GM23248 (cell line): ENCODE results near the gene GPATCH4. TPM values are rescaled to one million over a fixed set of nuclear protein-coding genes. Genes with fewer than 3 reads are reported as not detected.
"Not testable (repeated sequence)": the region's sequence is repeated elsewhere in the genome, so short reads cannot be mapped to it uniquely, and the experiment has no call there.

Source experiments
- DNase-seq: peaks from one replicate; pipeline ENCODE4 v3.0.0-alpha.2; 2015
- H2AFZ ChIP-seq: fragments of 200-600 bp; sonication (generic); 2 replicates; pipeline ENCODE4 v1.6.1; 2016; ENCODE audit warnings: antibody characterized with exemption
- H3F3A ChIP-seq: fragments of 200-600 bp; sonication (generic); 2 replicates; pipeline ENCODE4 v1.6.1; 2016; ENCODE audit warnings: mild to moderate bottlenecking, antibody characterized with exemption, mixed run types; ENCODE audit not compliant: insufficient read depth
- H3K27ac ChIP-seq: fragments of 200-600 bp; sonication (generic); 2 replicates; pipeline ENCODE4 v1.5.1; 2016; ENCODE audit warnings: mild to moderate bottlenecking
- H3K27me3 ChIP-seq: fragments of 200-600 bp; sonication (generic); replicated peaks from 2 replicates; pipeline ENCODE4 v1.6.1; 2016; ENCODE audit warnings: mild to moderate bottlenecking; ENCODE audit not compliant: insufficient read depth
- H3K36me3 ChIP-seq: fragments of 200-600 bp; sonication (generic); 2 replicates; pipeline ENCODE4 v1.6.1; 2016; ENCODE audit warnings: low read depth, mild to moderate bottlenecking
- H3K4me1 ChIP-seq: fragments of 200-600 bp; sonication (generic); 2 replicates; pipeline ENCODE4 v1.6.1; 2016; ENCODE audit warnings: mild to moderate bottlenecking; ENCODE audit not compliant: insufficient read depth
- H3K4me2 ChIP-seq: fragments of 200-600 bp; sonication (generic); one replicate; pipeline ENCODE4 v1.6.1; 2016; ENCODE audit warnings: mild to moderate bottlenecking; ENCODE audit not compliant: unreplicated experiment
- H3K4me3 ChIP-seq: fragments of 200-600 bp; sonication (generic); 2 replicates; pipeline ENCODE4 v1.5.1; 2016; ENCODE audit warnings: mild to moderate bottlenecking
- H3K79me2 ChIP-seq: fragments of 200-600 bp; sonication (generic); 2 replicates; pipeline ENCODE4 v1.6.1; 2016; ENCODE audit warnings: mild to moderate bottlenecking; ENCODE audit not compliant: insufficient read depth
- H3K9ac ChIP-seq: fragments of 200-600 bp; sonication (generic); 2 replicates; pipeline ENCODE4 v1.6.1; 2016; ENCODE audit warnings: mild to moderate bottlenecking
- H3K9me2 ChIP-seq: fragments of 200-600 bp; sonication (generic); 2 replicates; pipeline ENCODE4 v1.6.1; 2016; ENCODE audit warnings: mixed run types, mild to moderate bottlenecking, moderate library complexity; ENCODE audit not compliant: insufficient read depth
- H3K9me3 ChIP-seq: fragments of 200-600 bp; sonication (generic); one replicate; pipeline ENCODE4 v1.6.1; 2017; ENCODE audit warnings: low read depth
- H4K20me1 ChIP-seq: fragments of 200-600 bp; sonication (generic); 2 replicates; pipeline ENCODE4 v1.6.0; 2016; ENCODE audit not compliant: insufficient read depth
- EZH2 ChIP-seq: fragments of 200-600 bp; sonication (generic); IDR thresholded peaks from 2 replicates; pipeline ENCODE4 v1.6.1; 2018; ENCODE audit warnings: antibody characterized with exemption, mild to moderate bottlenecking; ENCODE audit not compliant: insufficient read depth, poor library complexity, severe bottlenecking
- EZH2phosphoT487 ChIP-seq: fragments of 200-600 bp; sonication (generic); IDR thresholded peaks from 2 replicates; pipeline ENCODE4 v1.6.1; 2018; ENCODE audit warnings: antibody characterized with exemption, moderate library complexity, mild to moderate bottlenecking, low read depth; ENCODE audit not compliant: insufficient read depth
- WGBS, 2 experiments: methylation state at CpG; one replicate each; pipeline ENCODE4 v1.1.6; 2015 to 2017; ENCODE audit warnings: low lambda C conversion rate in 2 of 2, low coverage in 1 of 2; ENCODE audit errors: missing lambda C conversion rate in 2 of 2; 5-methylcytosine and 5-hydroxymethylcytosine counted together
- in situ Hi-C: fragments of 300-500 bp; cut with MboI; formaldehyde crosslinking; loops from 2 replicates; pipeline ENCODE4 v1.15.0; 2020
- polyA plus RNA-seq: library from polyadenylated mRNA; unstranded; fragments of >200 nt; fragmentation: Nextera tagmentation; extraction: Ambion mirVana; gene quantifications from 2 replicates; pipeline ENCODE4 v1.2.1, GENCODE V29; 2016
- total RNA-seq: library from RNA; depleted of rRNA; stranded (reverse); fragments of >200 nt; shearing (Covaris generic); gene quantifications from 2 replicates; pipeline ENCODE4 v1.2.3, GENCODE V29; 2014

The GPATCH4 gene
- total and polyA plus RNA-seq, 2 experiments from 2014 or later: 12.5 to 46.6 TPM

DNA sequence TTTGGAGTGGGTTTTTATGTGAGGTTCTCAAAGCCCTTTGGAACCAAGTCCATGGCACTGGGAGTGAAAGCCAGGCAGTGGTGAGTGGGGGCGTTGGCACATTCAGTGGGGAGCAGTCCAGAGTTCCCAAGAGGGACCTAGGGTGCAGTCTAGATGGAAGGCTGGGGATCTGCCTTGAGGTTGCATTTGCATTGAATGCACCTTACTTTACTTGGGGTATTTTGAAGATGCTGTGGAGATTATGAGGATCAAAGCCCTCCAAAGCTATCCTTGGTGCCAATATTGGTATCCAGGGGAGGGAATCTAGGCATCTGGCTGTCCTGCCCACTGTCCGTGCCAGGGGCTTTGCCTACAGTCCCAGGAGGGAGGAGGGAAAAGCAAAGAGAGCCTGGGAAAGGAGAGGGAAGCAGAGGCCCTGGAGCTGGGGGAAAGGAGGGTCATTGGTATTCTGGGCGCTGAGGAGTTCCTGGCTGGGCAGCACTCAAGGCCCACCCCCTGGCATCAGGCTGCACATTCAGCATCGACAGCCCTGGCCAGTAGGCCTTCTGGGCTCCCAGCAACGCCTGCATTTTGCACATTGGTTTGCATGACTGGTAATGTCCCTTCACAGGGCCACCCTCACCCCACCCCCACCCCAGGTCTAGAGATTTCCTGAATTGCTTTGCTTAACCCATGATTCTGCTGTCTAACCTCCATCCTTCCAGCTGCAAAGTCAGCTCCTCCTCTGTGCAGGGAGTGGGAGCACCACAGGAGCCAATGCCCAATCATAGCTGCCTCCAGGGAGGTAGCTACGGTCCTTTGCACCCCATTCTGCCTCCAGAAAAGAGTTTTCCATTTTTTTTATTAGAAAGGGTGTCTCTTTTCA lies 39.8 kb upstream of the GPATCH4 start:
- no peaks in the 10 kb centered on the region for H4K20me1 ChIP-seq
- TF ChIP-seq EZH2phosphoT487 (no peak), EZH2 (no peak)
- no peaks in the 10 kb centered on the region for H3K9me2 ChIP-seq
- no peaks in the 10 kb centered on the region for H3F3A ChIP-seq
- no peak overlapping the region for H3K27ac ChIP-seq
- H3K9ac ChIP-seq: no peak overlapping the region
- peaks cover 89% of the 10 kb centered on the region for H3K27me3 ChIP-seq
- no peak overlapping the region for H3K4me2 ChIP-seq
- H3K9me3 ChIP-seq: no peaks in the 10 kb centered on the region
- H3K4me1 ChIP-seq: no peaks in the 10 kb centered on the region
- 25 to 27% methylated on average over 5 to 6 of the region's 6 CpGs for WGBS, 2 experiments
- in situ Hi-C loops: no loop called here
- no peak overlapping the region for H3K4me3 ChIP-seq
- H3K79me2 ChIP-seq: no peaks in the 10 kb centered on the region
- no peak overlapping the region for H2AFZ ChIP-seq
- DNase-seq: no peak
- H3K36me3 ChIP-seq: no peaks in the 10 kb centered on the region

DNA sequence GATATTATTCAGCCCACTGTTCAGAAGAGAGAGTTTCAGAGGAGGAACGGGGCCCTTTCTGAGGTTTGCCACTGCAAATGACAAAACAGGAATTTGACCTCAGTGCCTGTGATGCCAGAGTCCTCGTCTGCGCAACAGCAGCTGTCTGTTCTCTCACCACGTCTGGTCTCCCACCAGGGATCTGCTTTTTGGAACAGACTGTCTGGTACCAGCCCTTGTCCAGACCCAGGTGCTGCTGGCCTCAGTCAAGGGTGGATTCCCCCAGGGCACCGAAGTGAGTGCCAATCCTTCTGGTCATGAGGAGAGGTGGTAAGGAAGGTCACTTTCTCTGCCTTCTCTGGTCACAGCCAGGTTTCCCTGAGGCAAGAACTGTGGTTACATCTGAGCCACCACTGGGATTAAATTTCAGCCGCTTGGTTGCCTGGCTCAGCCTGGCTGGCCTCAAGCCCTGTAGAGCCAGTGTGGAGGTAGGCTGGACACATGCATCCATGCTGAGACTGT lies 38.4 kb upstream of the GPATCH4 start:
- in situ Hi-C loops: no loop called here
- H3K27ac ChIP-seq: no peak overlapping the region
- no peak overlapping the region for H3K9ac ChIP-seq
- 38 to 46% methylated on average over 6 of the region's 6 CpGs for WGBS, 2 experiments
- no peaks in the 10 kb centered on the region for H4K20me1 ChIP-seq
- H3K36me3 ChIP-seq: no peaks in the 10 kb centered on the region
- no peak for TF ChIP-seq EZH2
- TF ChIP-seq EZH2phosphoT487: no peak
- H3K9me3 ChIP-seq: no peaks in the 10 kb centered on the region
- no peaks in the 10 kb centered on the region for H3K79me2 ChIP-seq
- H2AFZ ChIP-seq: no peak overlapping the region
- no peaks in the 10 kb centered on the region for H3K4me1 ChIP-seq
- peaks cover 84% of the 10 kb centered on the region for H3K27me3 ChIP-seq
- no peaks in the 10 kb centered on the region for H3F3A ChIP-seq
- H3K4me3 ChIP-seq: no peak overlapping the region
- no peak overlapping the region for H3K4me2 ChIP-seq
- no peaks in the 10 kb centered on the region for H3K9me2 ChIP-seq
- no peak for DNase-seq

DNA sequence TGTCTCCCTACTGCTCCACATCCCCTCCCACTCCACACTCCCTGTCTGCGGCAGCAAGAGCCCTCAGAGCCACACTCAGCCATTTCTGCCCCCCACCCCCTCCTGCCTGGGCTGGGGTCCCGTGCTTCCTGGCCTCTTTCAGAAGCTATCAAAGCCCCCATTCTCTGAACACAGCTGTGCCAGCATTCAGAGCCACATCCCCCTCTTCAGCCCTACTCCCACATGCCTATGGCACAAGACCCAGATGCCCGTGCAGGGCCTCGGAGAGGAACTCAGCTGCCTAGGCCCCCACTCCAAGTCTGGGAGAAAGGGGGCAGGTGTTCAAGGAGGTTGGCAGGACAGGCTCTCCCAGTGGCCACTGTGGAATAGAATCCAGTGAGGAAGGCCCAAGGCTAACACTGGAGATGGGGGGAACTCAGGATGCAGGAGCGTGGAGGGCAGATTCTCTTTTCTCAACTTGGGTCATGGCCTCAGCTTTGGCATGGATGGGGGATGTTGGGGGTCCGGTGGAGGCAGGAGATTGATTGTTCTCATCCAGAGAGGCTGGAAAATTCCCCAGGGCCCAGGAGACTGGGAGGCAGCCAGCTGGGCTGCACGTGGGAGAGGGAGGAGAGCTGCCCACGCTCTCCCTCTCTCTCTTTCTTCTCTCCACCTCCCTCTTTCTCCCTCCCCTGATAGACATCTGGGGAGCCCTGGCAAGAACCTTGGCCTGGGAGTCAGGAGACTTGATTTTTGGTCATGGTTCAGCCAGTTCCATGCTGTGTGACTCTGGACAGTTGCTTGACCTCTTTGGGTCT lies 37.1 kb upstream of the GPATCH4 start:
- no peak overlapping the region for H3K4me2 ChIP-seq

DNA sequence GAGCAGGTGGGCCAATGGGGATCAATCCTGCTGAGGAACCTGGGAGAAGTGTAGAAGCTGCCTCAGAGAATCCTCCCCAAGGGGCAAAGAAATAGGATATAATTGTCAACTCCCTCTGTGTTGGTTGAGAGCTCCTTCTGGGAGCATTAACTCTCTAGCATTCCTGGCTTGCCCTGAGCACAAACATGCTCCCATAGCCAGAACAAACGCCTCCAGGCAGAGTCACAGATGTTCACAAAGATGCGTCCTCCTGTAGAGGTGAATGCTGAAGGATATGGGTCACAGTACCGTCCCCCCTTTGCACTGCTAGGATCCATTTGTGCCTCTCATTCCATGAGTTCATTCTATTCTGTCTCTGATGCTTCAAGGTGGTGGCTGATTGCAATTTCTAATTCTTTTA lies 31.1 kb upstream of the GPATCH4 start:
- H3K36me3 ChIP-seq: no peaks in the 10 kb centered on the region
- no peak for DNase-seq
- no peaks in the 10 kb centered on the region for H3K9me2 ChIP-seq
- H3F3A ChIP-seq: no peaks in the 10 kb centered on the region
- no peak overlapping the region for H3K4me3 ChIP-seq
- in situ Hi-C loops: no loop called here
- no peak overlapping the region for H3K27ac ChIP-seq
- no peaks in the 10 kb centered on the region for H3K4me1 ChIP-seq
- no peak overlapping the region for H2AFZ ChIP-seq
- no peaks in the 10 kb centered on the region for H3K79me2 ChIP-seq
- peaks cover 58% of the 10 kb centered on the region for H3K27me3 ChIP-seq
- no peak for TF ChIP-seq EZH2phosphoT487
- TF ChIP-seq EZH2: no peak
- no peak overlapping the region for H3K9ac ChIP-seq
- H3K4me2 ChIP-seq: no peak overlapping the region
- WGBS, 2 experiments: 6 to 14% methylated on average over 3 of the region's 3 CpGs
- no peaks in the 10 kb centered on the region for H3K9me3 ChIP-seq
- H4K20me1 ChIP-seq: no peaks in the 10 kb centered on the region

More for the DNA sequence above, 37.1 kb upstream of the GPATCH4 start:
- no peak for DNase-seq
- H3K9me2 ChIP-seq: no peaks in the 10 kb centered on the region
- no peak overlapping the region for H3K9ac ChIP-seq
- no peak overlapping the region for H3K4me3 ChIP-seq
- no peaks in the 10 kb centered on the region for H4K20me1 ChIP-seq
- no peak overlapping the region for H2AFZ ChIP-seq
- no peaks in the 10 kb centered on the region for H3F3A ChIP-seq
- in situ Hi-C loops: no loop called here
- TF ChIP-seq EZH2phosphoT487: no peak
- no peaks in the 10 kb centered on the region for H3K79me2 ChIP-seq
- no peak overlapping the region for H3K27ac ChIP-seq
- H3K4me1 ChIP-seq: no peaks in the 10 kb centered on the region
- 46 to 55% methylated on average over 6 to 8 of the region's 8 CpGs for WGBS, 2 experiments
- no peaks in the 10 kb centered on the region for H3K36me3 ChIP-seq
- peaks cover 79% of the 10 kb centered on the region for H3K27me3 ChIP-seq
- H3K9me3 ChIP-seq: no peaks in the 10 kb centered on the region

DNA sequence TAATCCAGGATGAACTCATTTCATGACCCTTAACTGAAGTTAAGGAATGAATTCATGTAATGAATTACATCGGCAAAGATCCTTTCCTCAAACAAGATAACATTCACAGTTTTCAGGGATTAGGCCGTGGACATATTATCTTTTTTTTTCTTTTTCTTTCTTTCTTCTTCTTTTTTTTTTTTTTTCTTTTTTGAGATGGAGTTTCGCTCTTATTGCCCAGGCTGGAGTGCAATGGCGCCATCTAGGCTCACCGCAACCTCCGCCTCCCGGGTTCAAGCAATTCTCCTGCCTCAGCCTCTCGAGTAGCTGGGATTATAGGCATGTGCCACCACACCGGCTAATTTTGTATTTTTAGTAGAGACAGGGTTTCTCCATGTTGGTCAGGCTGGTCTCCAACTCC lies 29.9 kb upstream of the GPATCH4 start:
- H3K9me2 ChIP-seq, DNase-seq, H3K4me1 ChIP-seq, H3K4me3 ChIP-seq, H3K79me2 ChIP-seq, H3K4me2 ChIP-seq, H3K9me3 ChIP-seq, H3F3A ChIP-seq, H3K9ac ChIP-seq, H4K20me1 ChIP-seq, in situ Hi-C loops, H2AFZ ChIP-seq, H3K27ac ChIP-seq, H3K36me3 ChIP-seq: not testable (repeated sequence)
- 36 to 44% methylated on average over 7 to 9 of the region's 9 CpGs for WGBS, 2 experiments
- peaks cover 57% of the 10 kb centered on the region for H3K27me3 ChIP-seq
